HG03175 (cell line): ENCODE measurements around the gene LIN52.
A peak's percentile ranks its signal among the peaks of the same experiment; 100 is the strongest.

Experiments used
- ATAC-seq: cut with Tn5 transposase; IDR thresholded peaks from one replicate; pipeline ENCODE4 v1.9.1; 2021; ENCODE audit warnings: mild to moderate bottlenecking, moderate library complexity; ENCODE audit not compliant: unreplicated experiment

Gene LIN52

GRCh38 chr14:74084277-74085046 lies at the start of gene LIN52, which contains the start of gene ALDH6A1:
TSS of gene LIN52 (plus strand) at chr14:74084956. CDS start at chr14:74084975, 19 bp downstream.
TSS of gene ALDH6A1 (minus strand) at chr14:74084453. CDS start at chr14:74084394, 59 bp downstream.
- ATAC-seq, result peak; percentile 91

GRCh38 chr14:74035556-74035955 lies 49.2 kb upstream of the LIN52 start:
- no peak for ATAC-seq

- ATAC-seq, result no peak
Observed at GRCh38 chr14:74038020-74038859, 46.5 kb upstream of the LIN52 start.

GRCh38 chr14:74042296-74042695 lies 42.5 kb upstream of the LIN52 start:
- ATAC-seq, result no peak

- ATAC-seq, result no peak
Observed at GRCh38 chr14:74045522-74045921, 39.2 kb upstream of the LIN52 start.

- ATAC-seq, result no peak
Observed at GRCh38 chr14:74048281-74048680, 36.5 kb upstream of the LIN52 start.

- ATAC-seq, result no peak
Observed at GRCh38 chr14:74049876-74050495, 34.8 kb upstream of the LIN52 start.

- ATAC-seq, result no peak
Observed at GRCh38 chr14:74062809-74063150, 22.0 kb upstream of the LIN52 start.

GRCh38 chr14:74064426-74064825 lies 20.3 kb upstream of the LIN52 start:
- ATAC-seq, result no peak

- no peak for ATAC-seq
Observed at GRCh38 chr14:74064883-74065282, 19.9 kb upstream of the LIN52 start.

GRCh38 chr14:74065746-74066575 lies 18.8 kb upstream of the LIN52 start:
- no peak for ATAC-seq

- no peak for ATAC-seq
Observed at GRCh38 chr14:74077401-74077800, 7.4 kb upstream of the LIN52 start.

GRCh38 chr14:74080820-74081460 lies 3.8 kb upstream of the LIN52 start:
- ATAC-seq, result no peak

- ATAC-seq, result no peak
Observed at GRCh38 chr14:74081491-74081890, 3.3 kb upstream of the LIN52 start.

GRCh38 chr14:74083161-74083560 lies 1.6 kb upstream of the LIN52 start:
- ATAC-seq, result no peak

- peak; percentile 13 for ATAC-seq
Observed at GRCh38 chr14:74083784-74084276, 926 bp upstream of the LIN52 start.

GRCh38 chr14:74085047-74085637 lies 386 bp downstream of the LIN52 start:
- ATAC-seq, result no peak

- no peak for ATAC-seq
Observed at GRCh38 chr14:74085828-74086227, 1.1 kb downstream of the LIN52 start.

GRCh38 chr14:74089251-74090020 lies 4.7 kb downstream of the LIN52 start:
- no peak for ATAC-seq
